Stomach (tissue), 4 donors: ENCODE measurements around the gene VMP1.

Source experiments
- EP300 ChIP-seq: sonication (generic); formaldehyde crosslinking; IDR thresholded peaks from one replicate; pipeline ENCODE4 v1.6.1; 2017; ENCODE audit warnings: antibody characterized with exemption
- POLR2A ChIP-seq, 4 donors: fragments of 450-650 bp; IDR thresholded peaks; one replicate each; pipeline ENCODE4 v1.6.1; 2016; ENCODE audit warnings: antibody characterized with exemption in 4 of 4, control low read depth in 2 of 4, mild to moderate bottlenecking in 1 of 4, moderate library complexity in 1 of 4
- POLR2AphosphoS5 ChIP-seq, 3 donors: sonication (generic); formaldehyde crosslinking; IDR thresholded peaks; one replicate each; pipeline ENCODE4 v1.6.1; 2016; ENCODE audit warnings: antibody characterized with exemption in 3 of 3
- TF ChIP-seq, protein P1 (sequence below), 7 experiments: fragments of 450-650 bp in 4 of 7; fragments of 200-600 bp in 3 of 7; sonication (generic) in 3 of 7; IDR thresholded peaks; one replicate each; pipeline ENCODE4 v1.5.1; 2016 to 2019; ENCODE audit warnings: antibody characterized with exemption in 7 of 7, control low read depth in 2 of 7, mild to moderate bottlenecking in 1 of 7

DNA sequence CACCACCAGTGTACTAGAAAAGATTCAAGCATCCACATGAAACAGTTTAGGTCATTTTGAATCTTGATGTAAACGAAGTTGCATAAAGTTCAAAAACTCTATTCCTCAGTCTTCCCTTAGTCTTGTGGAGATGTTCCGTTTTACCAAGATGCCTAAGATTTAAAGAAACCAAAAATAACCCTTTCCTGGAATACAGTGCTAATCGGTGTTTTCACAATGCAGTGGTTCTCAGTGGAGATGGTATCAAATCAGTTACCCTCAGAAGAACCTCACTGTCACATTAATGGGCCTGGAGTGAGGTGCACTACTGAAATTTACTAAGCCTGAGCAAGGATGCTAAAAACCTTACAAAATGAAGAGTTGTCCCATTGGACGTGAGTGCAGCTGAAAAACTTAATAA, 9.3 kb upstream of the VMP1 start:
- TF ChIP-seq, protein P1, sequence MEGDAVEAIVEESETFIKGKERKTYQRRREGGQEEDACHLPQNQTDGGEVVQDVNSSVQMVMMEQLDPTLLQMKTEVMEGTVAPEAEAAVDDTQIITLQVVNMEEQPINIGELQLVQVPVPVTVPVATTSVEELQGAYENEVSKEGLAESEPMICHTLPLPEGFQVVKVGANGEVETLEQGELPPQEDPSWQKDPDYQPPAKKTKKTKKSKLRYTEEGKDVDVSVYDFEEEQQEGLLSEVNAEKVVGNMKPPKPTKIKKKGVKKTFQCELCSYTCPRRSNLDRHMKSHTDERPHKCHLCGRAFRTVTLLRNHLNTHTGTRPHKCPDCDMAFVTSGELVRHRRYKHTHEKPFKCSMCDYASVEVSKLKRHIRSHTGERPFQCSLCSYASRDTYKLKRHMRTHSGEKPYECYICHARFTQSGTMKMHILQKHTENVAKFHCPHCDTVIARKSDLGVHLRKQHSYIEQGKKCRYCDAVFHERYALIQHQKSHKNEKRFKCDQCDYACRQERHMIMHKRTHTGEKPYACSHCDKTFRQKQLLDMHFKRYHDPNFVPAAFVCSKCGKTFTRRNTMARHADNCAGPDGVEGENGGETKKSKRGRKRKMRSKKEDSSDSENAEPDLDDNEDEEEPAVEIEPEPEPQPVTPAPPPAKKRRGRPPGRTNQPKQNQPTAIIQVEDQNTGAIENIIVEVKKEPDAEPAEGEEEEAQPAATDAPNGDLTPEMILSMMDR (IDR thresholded peaks at IDR 0.05), result no peak
- no peak for TF ChIP-seq POLR2A (IDR thresholded peaks at IDR 0.05)
- TF ChIP-seq POLR2AphosphoS5 (IDR thresholded peaks at IDR 0.05), result no peak
- TF ChIP-seq EP300, result no peak
